Mesothelial cell of epicardium (in vitro differentiated cells): ENCODE results near the gene PSD4. TPM values are rescaled to one million over a fixed set of nuclear protein-coding genes. Genes with fewer than 3 reads are reported as not detected.

ENCODE experiments used
- DNase-seq, 2 experiments: peaks; one replicate each; pipeline ENCODE4 v3.0.0; 2021; ENCODE audit warnings: low spot score in 2 of 2; ENCODE audit not compliant: unreplicated experiment in 2 of 2
- H3K27ac Mint-ChIP-seq: 2 replicates; pipeline ENCODE4 v1.8.0; 2021; ENCODE audit warnings: mixed read lengths
- H3K27me3 Mint-ChIP-seq: 2 replicates; pipeline ENCODE4 v1.8.0; 2021; ENCODE audit warnings: low read depth, mixed read lengths
- H3K36me3 Mint-ChIP-seq: 2 replicates; pipeline ENCODE4 v1.8.0; 2021; ENCODE audit warnings: mixed read lengths
- H3K4me1 Mint-ChIP-seq: 2 replicates; pipeline ENCODE4 v1.8.0; 2021; ENCODE audit warnings: mixed read lengths
- H3K4me3 Mint-ChIP-seq: 2 replicates; pipeline ENCODE4 v1.8.0; 2021; ENCODE audit warnings: mild to moderate bottlenecking, moderate library complexity, mixed read lengths
- H3K9me3 Mint-ChIP-seq: 2 replicates; pipeline ENCODE4 v1.8.0; 2021; ENCODE audit warnings: mixed read lengths
- CTCF ChIP-seq: fragments of 200-600 bp; sonication (generic); IDR thresholded peaks from one replicate; pipeline ENCODE4 v1.5.0; 2021; ENCODE audit warnings: antibody characterized with exemption; ENCODE audit not compliant: unreplicated experiment
- total RNA-seq: library from RNA; stranded (reverse); gene quantifications from 3 replicates; pipeline ENCODE4 v1.2.1, GENCODE V29; 2021

The PSD4 gene
- total RNA-seq, 1 donor from 2014 or later = 20.1 TPM

GRCh38 chr2:113148606-113149552, 24.9 kb upstream of the PSD4 start:
- no peak overlapping the region for H3K4me3 Mint-ChIP-seq
- H3K36me3 Mint-ChIP-seq = no peaks in the 10 kb centered on the region
- no peaks in the 10 kb centered on the region for H3K4me1 Mint-ChIP-seq
- no peak for DNase-seq
- H3K27ac Mint-ChIP-seq = no peak overlapping the region
- peaks cover 22% of the 10 kb centered on the region for H3K9me3 Mint-ChIP-seq
- no peak for TF ChIP-seq CTCF
- H3K27me3 Mint-ChIP-seq = peaks cover 8% of the 10 kb centered on the region

- H3K4me3 Mint-ChIP-seq = no peak overlapping the region
- no peaks in the 10 kb centered on the region for H3K36me3 Mint-ChIP-seq
- H3K27ac Mint-ChIP-seq = no peak overlapping the region
- no peak for TF ChIP-seq CTCF
- peaks cover 8% of the 10 kb centered on the region for H3K27me3 Mint-ChIP-seq
- H3K4me1 Mint-ChIP-seq = no peaks in the 10 kb centered on the region
- peaks cover 15% of the 10 kb centered on the region for H3K9me3 Mint-ChIP-seq
- DNase-seq = no peak
These were observed 24.1 kb upstream of the PSD4 start for GRCh38 chr2:113149553-113150257.

- Mint-ChIP-seq H3K4me3 (no peak overlapping the region), H3K9me3 (peaks cover 10% of the 10 kb centered on the region)
These were observed 23.5 kb upstream of the PSD4 start for GRCh38 chr2:113150258-113150601.

GRCh38 chr2:113155331-113155730, 18.4 kb upstream of the PSD4 start:
- Mint-ChIP-seq H3K4me1 (peaks cover 17% of the 10 kb centered on the region), H3K27me3 (peaks cover 2% of the 10 kb centered on the region), H3K4me3 (no peak overlapping the region), H3K27ac (no peak overlapping the region), H3K9me3 (no peaks in the 10 kb centered on the region), H3K36me3 (no peaks in the 10 kb centered on the region)
- TF ChIP-seq CTCF = no peak
- no peak for DNase-seq

More at GRCh38 chr2:113150258-113150601, 23.5 kb upstream of the PSD4 start:
- Mint-ChIP-seq H3K4me1 (no peaks in the 10 kb centered on the region), H3K36me3 (no peaks in the 10 kb centered on the region), H3K27ac (no peak overlapping the region), H3K27me3 (peaks cover 7% of the 10 kb centered on the region)
- no peak for TF ChIP-seq CTCF
- DNase-seq = no peak

- H3K27me3 Mint-ChIP-seq = peaks cover 2% of the 10 kb centered on the region
- H3K4me1 Mint-ChIP-seq = peaks cover 17% of the 10 kb centered on the region
- H3K9me3 Mint-ChIP-seq = no peaks in the 10 kb centered on the region
- no peak for DNase-seq
- no peaks in the 10 kb centered on the region for H3K36me3 Mint-ChIP-seq
- no peak for TF ChIP-seq CTCF
- peak overlapping the region; percentile 85 for H3K27ac Mint-ChIP-seq
- peak overlapping the region; percentile 65 for H3K4me3 Mint-ChIP-seq
These were observed 17.3 kb upstream of the PSD4 start for GRCh38 chr2:113156278-113157117.
